Stomach (tissue), 4 donors: ENCODE measurements around the gene RBMX2.

Source experiments
- CTCF ChIP-seq, 7 experiments: fragments of 450-650 bp in 4 of 7; fragments of 200-600 bp in 3 of 7; sonication (generic) in 3 of 7; IDR thresholded peaks; one replicate each; pipeline ENCODE4 v1.5.1; 2016 to 2019; ENCODE audit warnings: antibody characterized with exemption in 7 of 7, control low read depth in 2 of 7, mild to moderate bottlenecking in 1 of 7
- EP300 ChIP-seq: sonication (generic); formaldehyde crosslinking; IDR thresholded peaks from one replicate; pipeline ENCODE4 v1.6.1; 2017; ENCODE audit warnings: antibody characterized with exemption
- POLR2A ChIP-seq, 4 donors: fragments of 450-650 bp; IDR thresholded peaks; one replicate each; pipeline ENCODE4 v1.6.1; 2016; ENCODE audit warnings: antibody characterized with exemption in 4 of 4, control low read depth in 2 of 4, mild to moderate bottlenecking in 1 of 4, moderate library complexity in 1 of 4
- POLR2AphosphoS5 ChIP-seq, 3 donors: sonication (generic); formaldehyde crosslinking; IDR thresholded peaks; one replicate each; pipeline ENCODE4 v1.6.1; 2016; ENCODE audit warnings: antibody characterized with exemption in 3 of 3

GRCh38 chrX:130395341-130395740 lies 6.4 kb upstream of the RBMX2 start:
- TF ChIP-seq POLR2AphosphoS5 (IDR thresholded peaks at IDR 0.05) (no peak), POLR2A (IDR thresholded peaks at IDR 0.05) (no peak), CTCF (IDR thresholded peaks at IDR 0.05) (no peak), EP300 (no peak)
